Prostate gland (tissue), 2 donors: Measurements from ENCODE around the gene TM9SF4.

Experiments used
- CTCF ChIP-seq, 4 experiments: fragments of 200-600 bp in 2 of 4; fragments of 450-650 bp in 2 of 4; sonication (generic) in 2 of 4; IDR thresholded peaks; 1 replicate in 3 of 4; 2 replicates in 1 of 4; pipeline ENCODE4 v1.5.1; 2016 to 2019; ENCODE audit warnings: antibody characterized with exemption in 4 of 4, mild to moderate bottlenecking in 2 of 4, moderate library complexity in 2 of 4
- POLR2A ChIP-seq: fragments of 450-650 bp; IDR thresholded peaks from one replicate; pipeline ENCODE4 v1.6.1; 2016; ENCODE audit warnings: antibody characterized with exemption, mild to moderate bottlenecking

GRCh38 chr20:32064667-32065066 lies 44.8 kb upstream of the TM9SF4 start:
- TF ChIP-seq CTCF (IDR thresholded peaks at IDR 0.05), result no peak
- TF ChIP-seq POLR2A, result no peak
